Loucy (cell line): ENCODE measurements around the gene APOO.

Source experiments
- H2AFZ ChIP-seq: fragments of 200-600 bp; sonication (generic); 2 replicates; pipeline ENCODE4 v1.6.0; 2016; ENCODE audit warnings: antibody characterized with exemption, mild to moderate bottlenecking, low read length, moderate library complexity
- H3F3A ChIP-seq: fragments of 200-600 bp; 2 replicates; pipeline ENCODE4 v1.6.0; 2016; ENCODE audit warnings: antibody characterized with exemption, low read depth, mild to moderate bottlenecking
- H3K27me3 ChIP-seq: fragments of 200-600 bp; sonication (generic); 2 replicates; pipeline ENCODE4 v1.6.1; 2014; ENCODE audit warnings: low read length, mild to moderate bottlenecking; ENCODE audit not compliant: insufficient read depth, poor library complexity, severe bottlenecking
- H3K36me3 ChIP-seq: fragments of 200-600 bp; sonication (generic); 2 replicates; pipeline ENCODE4 v1.6.1; 2016; ENCODE audit warnings: low read length; ENCODE audit not compliant: insufficient read depth
- H3K4me1 ChIP-seq: fragments of 200-600 bp; sonication (generic); 2 replicates; pipeline ENCODE4 v1.5.1; 2014; ENCODE audit warnings: low read length, mild to moderate bottlenecking; ENCODE audit not compliant: insufficient read depth, poor library complexity, severe bottlenecking
- H3K4me2 ChIP-seq: fragments of 200-600 bp; sonication (generic); 2 replicates; pipeline ENCODE4 v1.6.0; 2014; ENCODE audit warnings: antibody characterized with exemption, low read length, low read depth, mild to moderate bottlenecking; ENCODE audit not compliant: poor library complexity, severe bottlenecking
- H3K4me3 ChIP-seq: fragments of 200-600 bp; sonication (generic); 2 replicates; pipeline ENCODE4 v1.5.1; 2014; ENCODE audit warnings: low read length, mild to moderate bottlenecking, mixed read lengths; ENCODE audit not compliant: poor library complexity, severe bottlenecking
- H3K79me2 ChIP-seq: fragments of 200-600 bp; sonication (generic); 2 replicates; pipeline ENCODE4 v1.6.1; 2014; ENCODE audit warnings: low read length; ENCODE audit not compliant: insufficient read depth
- H3K9ac ChIP-seq: fragments of 200-600 bp; sonication (generic); 2 replicates; pipeline ENCODE4 v1.6.0; 2014; ENCODE audit warnings: mild to moderate bottlenecking, low read depth, low read length, moderate library complexity; ENCODE audit not compliant: poor library complexity, severe bottlenecking
- H3K9me2 ChIP-seq: fragments of 200-600 bp; sonication (generic); replicated peaks from 2 replicates; pipeline ENCODE4 v1.6.1; 2016; ENCODE audit warnings: low read depth, low read length, mixed read lengths
- H3K9me3 ChIP-seq: fragments of 200-600 bp; sonication (generic); 2 replicates; pipeline ENCODE4 v1.6.1; 2014; ENCODE audit warnings: mild to moderate bottlenecking, antibody characterized with exemption, low read length, low read depth; ENCODE audit not compliant: insufficient read depth
- H4K20me1 ChIP-seq: fragments of 200-600 bp; sonication (generic); 2 replicates; pipeline ENCODE4 v1.6.0; 2014; ENCODE audit warnings: antibody characterized with exemption, low read length, mild to moderate bottlenecking; ENCODE audit not compliant: insufficient read depth, poor library complexity, severe bottlenecking
- EZH2phosphoT487 ChIP-seq: fragments of 200-600 bp; IDR thresholded peaks from 2 replicates; pipeline ENCODE4 v1.6.1; 2018; ENCODE audit warnings: antibody characterized with exemption, mild to moderate bottlenecking, moderate library complexity, borderline replicate concordance
- TF ChIP-seq, protein P1 (sequence below): fragments of 200-600 bp; sonication (generic); conservative IDR thresholded peaks from 2 replicates; pipeline ENCODE4 v1.5.1; 2014; ENCODE audit warnings: mild to moderate bottlenecking, antibody characterized with exemption, low read length

APOO gene

DNA sequence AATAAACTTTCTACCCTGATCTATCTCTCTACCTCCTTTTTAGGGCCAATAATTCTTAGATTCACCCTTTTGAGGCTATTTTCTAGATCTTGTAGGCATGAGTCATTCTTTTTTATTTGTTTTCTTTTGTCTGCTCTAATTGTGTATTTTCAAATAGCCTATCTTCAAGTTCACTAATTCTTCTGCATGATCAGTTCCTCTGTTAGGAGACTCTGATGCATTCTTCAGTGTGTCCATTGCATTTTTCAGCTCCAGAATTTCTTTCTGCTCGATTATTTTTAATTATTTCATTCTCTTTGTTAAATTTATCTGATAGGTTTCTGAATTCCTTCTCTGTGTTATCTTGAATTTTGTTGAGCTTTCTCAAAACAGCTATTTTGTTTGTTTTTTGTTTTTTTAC is 11.4 kb upstream of the APOO start:
- H3K9ac ChIP-seq, result no peak overlapping the region
- H3F3A ChIP-seq, result no peaks in the 10 kb centered on the region
- no peaks in the 10 kb centered on the region for H3K27me3 ChIP-seq
- H3K4me1 ChIP-seq, result no peaks in the 10 kb centered on the region
- no peak overlapping the region for H3K4me2 ChIP-seq
- no peaks in the 10 kb centered on the region for H3K36me3 ChIP-seq
- no peaks in the 10 kb centered on the region for H3K9me2 ChIP-seq
- H2AFZ ChIP-seq, result no peak overlapping the region
- H3K9me3 ChIP-seq, result no peaks in the 10 kb centered on the region
- TF ChIP-seq, protein P1, sequence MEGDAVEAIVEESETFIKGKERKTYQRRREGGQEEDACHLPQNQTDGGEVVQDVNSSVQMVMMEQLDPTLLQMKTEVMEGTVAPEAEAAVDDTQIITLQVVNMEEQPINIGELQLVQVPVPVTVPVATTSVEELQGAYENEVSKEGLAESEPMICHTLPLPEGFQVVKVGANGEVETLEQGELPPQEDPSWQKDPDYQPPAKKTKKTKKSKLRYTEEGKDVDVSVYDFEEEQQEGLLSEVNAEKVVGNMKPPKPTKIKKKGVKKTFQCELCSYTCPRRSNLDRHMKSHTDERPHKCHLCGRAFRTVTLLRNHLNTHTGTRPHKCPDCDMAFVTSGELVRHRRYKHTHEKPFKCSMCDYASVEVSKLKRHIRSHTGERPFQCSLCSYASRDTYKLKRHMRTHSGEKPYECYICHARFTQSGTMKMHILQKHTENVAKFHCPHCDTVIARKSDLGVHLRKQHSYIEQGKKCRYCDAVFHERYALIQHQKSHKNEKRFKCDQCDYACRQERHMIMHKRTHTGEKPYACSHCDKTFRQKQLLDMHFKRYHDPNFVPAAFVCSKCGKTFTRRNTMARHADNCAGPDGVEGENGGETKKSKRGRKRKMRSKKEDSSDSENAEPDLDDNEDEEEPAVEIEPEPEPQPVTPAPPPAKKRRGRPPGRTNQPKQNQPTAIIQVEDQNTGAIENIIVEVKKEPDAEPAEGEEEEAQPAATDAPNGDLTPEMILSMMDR, result no peak
- no peak for TF ChIP-seq EZH2phosphoT487
- H3K4me3 ChIP-seq, result no peak overlapping the region
- H4K20me1 ChIP-seq, result no peaks in the 10 kb centered on the region
- no peaks in the 10 kb centered on the region for H3K79me2 ChIP-seq

DNA sequence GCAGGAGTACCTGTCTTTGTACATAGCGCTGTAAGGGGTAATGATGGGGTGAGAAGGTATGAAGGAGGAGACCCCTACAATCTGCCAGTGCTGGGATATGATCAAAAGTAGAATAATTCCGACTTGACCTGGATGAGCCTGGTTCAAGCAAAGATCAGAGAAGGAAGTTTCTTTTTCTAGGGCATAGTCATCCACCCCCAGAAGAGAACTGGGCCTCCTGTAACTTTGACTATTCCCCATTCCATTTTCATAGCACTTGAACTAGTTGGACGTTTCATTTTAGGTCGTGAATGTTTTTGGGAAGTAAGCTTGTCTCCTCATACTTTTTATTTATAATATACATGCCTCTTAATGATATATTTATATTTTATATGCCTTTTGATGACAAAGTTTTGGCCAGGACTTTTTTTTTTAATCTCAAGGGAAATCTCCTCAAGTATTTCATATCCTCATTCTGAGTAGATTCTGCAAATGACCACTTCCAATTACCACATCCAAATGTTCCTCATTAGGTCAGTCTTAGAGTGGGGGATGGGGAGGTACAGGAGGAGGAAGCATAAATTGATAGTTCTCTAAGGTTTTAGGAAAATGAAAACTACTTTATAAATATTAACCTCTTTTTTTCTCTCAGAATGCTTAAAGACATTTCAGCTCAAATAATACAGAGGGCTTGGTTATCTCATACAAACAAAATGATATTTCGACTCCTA is 3.5 kb upstream of the APOO start:
- Histone ChIP-seq H3K27me3 (no peaks in the 10 kb centered on the region), H3K9ac (no peak overlapping the region), H3K79me2 (peaks cover 5% of the 10 kb centered on the region), H3F3A (no peaks in the 10 kb centered on the region), H3K4me3 (no peak overlapping the region), H2AFZ (no peak overlapping the region), H3K9me3 (no peaks in the 10 kb centered on the region), H4K20me1 (no peaks in the 10 kb centered on the region), H3K9me2 (no peaks in the 10 kb centered on the region), H3K4me2 (no peak overlapping the region), H3K36me3 (no peaks in the 10 kb centered on the region), H3K4me1 (peaks cover 11% of the 10 kb centered on the region)
- TF ChIP-seq, protein P1, result no peak
- no peak for TF ChIP-seq EZH2phosphoT487

DNA sequence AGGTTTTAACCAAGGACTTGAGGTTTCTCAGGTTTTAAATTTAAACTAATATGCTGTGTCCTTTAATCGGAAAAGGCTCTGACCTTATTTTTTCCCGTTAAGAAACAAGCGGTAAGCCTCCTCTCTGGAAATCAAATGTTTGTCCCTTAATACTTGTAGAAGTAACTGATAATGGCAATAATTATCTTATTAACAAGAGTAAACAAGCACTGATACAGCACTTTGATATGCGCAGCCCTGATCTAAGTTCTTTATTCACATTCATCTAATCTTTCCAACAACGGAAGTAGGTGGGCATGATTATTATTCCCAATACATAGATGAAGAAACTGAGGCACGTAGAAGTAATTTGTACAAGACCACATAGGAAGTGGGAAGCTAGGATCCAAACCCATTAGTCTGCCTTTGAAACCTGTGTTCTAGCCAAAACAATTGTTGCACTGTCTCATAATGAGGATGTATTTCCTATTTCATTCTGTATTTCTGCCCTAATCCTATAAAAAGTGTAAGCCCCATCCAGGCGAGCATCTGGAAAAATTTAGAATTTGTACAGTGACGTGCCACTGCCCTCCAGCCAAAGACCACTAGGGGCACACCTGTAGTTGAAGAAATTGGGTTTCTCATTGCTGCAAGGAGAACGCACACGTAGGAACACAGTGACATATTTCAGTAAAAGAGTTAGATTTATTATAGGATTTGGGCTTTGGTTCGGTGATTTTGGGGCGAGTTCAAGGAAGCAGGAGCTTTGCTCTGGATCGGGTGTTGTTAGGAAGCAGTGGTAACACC is 674 bp upstream of the APOO start:
- Histone ChIP-seq H2AFZ (peak overlapping the region; percentile 90), H3K9me2 (no peaks in the 10 kb centered on the region), H3F3A (no peaks in the 10 kb centered on the region), H3K4me2 (peak overlapping the region; percentile 75), H3K9ac (peak overlapping the region; percentile 68), H3K9me3 (no peaks in the 10 kb centered on the region), H3K79me2 (peaks cover 5% of the 10 kb centered on the region), H4K20me1 (no peaks in the 10 kb centered on the region), H3K36me3 (no peaks in the 10 kb centered on the region), H3K4me3 (peak overlapping the region; percentile 91), H3K4me1 (peaks cover 11% of the 10 kb centered on the region), H3K27me3 (no peaks in the 10 kb centered on the region)
- TF ChIP-seq, protein P1, result peak; percentile 56
- TF ChIP-seq EZH2phosphoT487, result no peak
